Thoracic aorta (tissue), 2 donors: ENCODE measurements around the gene XPR1. TPM values are rescaled to one million over a fixed set of nuclear protein-coding genes. Genes with fewer than 3 reads are reported as not detected.

Experiments used
- ATAC-seq: fragments of 150-250 bp; one replicate; pipeline ENCODE4 v1.8.0; 2017; ENCODE audit warnings: low read depth; ENCODE audit not compliant: insufficient number of reproducible peaks, low FRiP score
- DNase-seq: peaks from one replicate; pipeline ENCODE4 v3.0.0-alpha.2; 2020; ENCODE audit warnings: low spot score
- H3K27ac ChIP-seq, 2 donors: fragments of 200-600 bp; sonication (generic); 1 replicate in 1 of 2; 2 replicates in 1 of 2; pipeline ENCODE4 v1.5.1; 2016; ENCODE audit warnings: mild to moderate bottlenecking in 2 of 2, moderate library complexity in 2 of 2
- H3K27me3 ChIP-seq: fragments of 200-600 bp; sonication (generic); replicated peaks from 2 replicates; pipeline ENCODE4 v1.6.0; 2016; ENCODE audit warnings: mild to moderate bottlenecking; ENCODE audit not compliant: insufficient read depth
- H3K36me3 ChIP-seq: fragments of 200-600 bp; sonication (generic); one replicate; pipeline ENCODE4 v1.5.1; 2016
- H3K4me1 ChIP-seq, 2 donors: fragments of 200-600 bp; sonication (generic); 1 replicate in 1 of 2; 2 replicates in 1 of 2; pipeline versions ENCODE4 v1.5.1 to v1.6.0; 2016; ENCODE audit warnings: low read depth in 2 of 2, mild to moderate bottlenecking in 1 of 2; ENCODE audit not compliant: control insufficient read depth in 1 of 2
- H3K4me3 ChIP-seq: fragments of 200-600 bp; sonication (generic); 2 replicates; pipeline ENCODE4 v1.5.1; 2016; ENCODE audit warnings: mild to moderate bottlenecking
- H3K9me3 ChIP-seq: fragments of 200-600 bp; sonication (generic); 2 replicates; pipeline ENCODE4 v1.5.1; 2016
- CTCF ChIP-seq: fragments of 200-600 bp; sonication (generic); IDR thresholded peaks from one replicate; pipeline ENCODE4 v1.5.1; 2019; ENCODE audit warnings: antibody characterized with exemption
- total RNA-seq, 2 donors: library from RNA; depleted of rRNA; stranded (reverse); fragments of >200 nt; gene quantifications; one replicate each; pipeline versions ENCODE4 v1.1.0 to v1.2.3, GENCODE V29; 2016

XPR1 gene
- total RNA-seq, 2 donors from 2014 or later = 29.1 to 42.8 TPM

GRCh38 chr1:180901076-180901990 is 269.5 kb downstream of the XPR1 start:
- Histone ChIP-seq H3K27ac (no peak overlapping the region), H3K9me3 (no peaks in the 10 kb centered on the region), H3K27me3 (no peaks in the 10 kb centered on the region), H3K4me3 (no peak overlapping the region), H3K4me1 (no peaks in the 10 kb centered on the region), H3K36me3 (no peaks in the 10 kb centered on the region)
- TF ChIP-seq CTCF = no peak
- ATAC-seq = no peak
- DNase-seq = no peak

GRCh38 chr1:180902541-180902940 is 270.7 kb downstream of the XPR1 start:
- no peaks in the 10 kb centered on the region for H3K36me3 ChIP-seq
- H3K9me3 ChIP-seq = no peaks in the 10 kb centered on the region
- DNase-seq (no peak), ATAC-seq (no peak)
- no peak overlapping the region for H3K4me3 ChIP-seq
- H3K4me1 ChIP-seq = no peaks in the 10 kb centered on the region
- H3K27ac ChIP-seq = no peak overlapping the region
- TF ChIP-seq CTCF = no peak
- no peaks in the 10 kb centered on the region for H3K27me3 ChIP-seq

- no peaks in the 10 kb centered on the region for H3K36me3 ChIP-seq
- DNase-seq (no peak), ATAC-seq (no peak)
- peaks cover 0 to 17% of the 10 kb centered on the region in 2 donors for H3K4me1 ChIP-seq
- no peak overlapping the region for H3K4me3 ChIP-seq
- H3K27me3 ChIP-seq = no peaks in the 10 kb centered on the region
- no peak for TF ChIP-seq CTCF
- H3K9me3 ChIP-seq = no peaks in the 10 kb centered on the region
- no peak overlapping the region for H3K27ac ChIP-seq
These were observed 274.1 kb downstream of the XPR1 start for GRCh38 chr1:180905927-180906326.

- no peak overlapping the region for H3K27ac ChIP-seq
- no peak for DNase-seq
- no peaks in the 10 kb centered on the region for H3K9me3 ChIP-seq
- H3K4me3 ChIP-seq = no peak overlapping the region
- H3K27me3 ChIP-seq = no peaks in the 10 kb centered on the region
- TF ChIP-seq CTCF = no peak
- H3K36me3 ChIP-seq = no peaks in the 10 kb centered on the region
- no peak for ATAC-seq
- peaks cover 0 to 23% of the 10 kb centered on the region in 2 donors for H3K4me1 ChIP-seq
These were observed 274.7 kb downstream of the XPR1 start for GRCh38 chr1:180906511-180906910.

GRCh38 chr1:180907313-180908055 is 275.7 kb downstream of the XPR1 start:
- Histone ChIP-seq H3K27ac (no peak overlapping the region), H3K4me1 (peaks cover 0 to 29% of the 10 kb centered on the region in 2 donors), H3K27me3 (no peaks in the 10 kb centered on the region), H3K4me3 (no peak overlapping the region), H3K9me3 (no peaks in the 10 kb centered on the region), H3K36me3 (no peaks in the 10 kb centered on the region)
- DNase-seq (no peak), ATAC-seq (no peak)
- TF ChIP-seq CTCF = no peak
